ENCODE results near the gene LYZL2. TPM values are rescaled to one million over a fixed set of nuclear protein-coding genes. Genes with fewer than 3 reads are reported as not detected.
"Not testable (repeated sequence)": the region's sequence is repeated elsewhere in the genome, so short reads cannot be mapped to it uniquely, and the experiment has no call there.

The LYZL2 gene
- total RNA-seq, 1 experiment from 2014 or later, result not detected

DNA sequence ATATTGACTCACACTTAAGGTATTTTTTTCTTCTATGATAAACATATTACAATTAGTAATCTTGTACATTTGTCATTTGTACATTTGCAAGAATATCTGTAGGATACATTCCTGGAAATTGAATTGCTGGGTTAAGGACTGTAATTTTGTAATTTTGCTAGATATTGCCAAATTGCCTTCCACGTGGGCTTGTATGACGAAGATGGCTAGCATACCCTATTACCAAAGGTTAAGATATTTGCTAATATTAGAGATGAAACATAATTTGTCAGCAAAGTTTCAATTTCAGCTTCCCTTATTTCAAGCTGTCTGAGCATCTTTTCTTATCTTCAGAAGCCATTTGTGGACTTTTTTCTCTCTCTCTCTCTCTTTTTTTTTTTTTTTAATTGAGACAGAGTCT, 1.0 kb upstream of the LYZL2 start:
- H3K9me3 Mint-ChIP-seq (ENCODE audit: unreplicated experiment), result no peaks in the 10 kb centered on the region
- intact Hi-C loops (cut with micrococcal nuclease; ENCODE audit: unreplicated experiment), result no loop called here
- CTCF ChIA-PET, result no interaction called here

GRCh38 chr10:30628576-30628975, 977 bp downstream of the LYZL2 start:
- H3K27ac Mint-ChIP-seq (ENCODE audit: unreplicated experiment); H3K36me3 ChIP-seq (ENCODE audit: control insufficient read depth, insufficient read depth, low read length); H3K9me3 ChIP-seq; BruUV-seq (replicated peaks); H3K9me3 Mint-ChIP-seq (ENCODE audit: unreplicated experiment); H3K4me3 ChIP-seq (ENCODE audit: low read depth, low read length); H3K4me1 ChIP-seq; H3K27me3 ChIP-seq (replicated peaks; ENCODE audit: control insufficient read depth, insufficient read depth, low read length); intact Hi-C loops (cut with micrococcal nuclease; ENCODE audit: unreplicated experiment); POLR2A ChIA-PET; H3K36me3 Mint-ChIP-seq (ENCODE audit: insufficient read depth, unreplicated experiment); H3K4me1 Mint-ChIP-seq (ENCODE audit: low read depth, unreplicated experiment); H3K4me3 Mint-ChIP-seq (ENCODE audit: unreplicated experiment); DNase-seq: not testable (repeated sequence)
- H3K27me3 Mint-ChIP-seq (ENCODE audit: insufficient read depth, unreplicated experiment), result peaks cover 16% of the 10 kb centered on the region
- CTCF ChIA-PET, result interaction anchor here (0.6 to 0.7 kb wide), 2 partner anchors 28 to 198 kb away, joined by 3 read pairs; no protein-coding TSS in a partner anchor

More for the DNA sequence above, 1.0 kb upstream of the LYZL2 start:
- 0 out of 2 replicates have a peak, but pooled peaks cover 2% of the 10 kb centered on the region for H3K9me3 ChIP-seq
- Mint-ChIP-seq H3K27ac (ENCODE audit: unreplicated experiment) (no peak overlapping the region), H3K4me1 (ENCODE audit: low read depth, unreplicated experiment) (no peaks in the 10 kb centered on the region), H3K36me3 (ENCODE audit: insufficient read depth, unreplicated experiment) (no peaks in the 10 kb centered on the region), H3K4me3 (ENCODE audit: unreplicated experiment) (no peak overlapping the region), H3K27me3 (ENCODE audit: insufficient read depth, unreplicated experiment) (peaks cover 19% of the 10 kb centered on the region)
- POLR2A ChIA-PET, result interaction anchor here (0.6 kb wide), 1 partner anchor 73 kb away, joined by 4 read pairs; no protein-coding TSS in a partner anchor
- no peak overlapping the region for H3K4me3 ChIP-seq (ENCODE audit: low read depth, low read length)
- no peak for DNase-seq
- no peaks in the 10 kb centered on the region for H3K27me3 ChIP-seq (replicated peaks; ENCODE audit: control insufficient read depth, insufficient read depth, low read length)
- H3K4me1 ChIP-seq, result no peaks in the 10 kb centered on the region
- H3K36me3 ChIP-seq (ENCODE audit: control insufficient read depth, insufficient read depth, low read length), result no peaks in the 10 kb centered on the region
- no TSS peak for BruUV-seq (replicated peaks)
- TF ChIP-seq, protein P1, sequence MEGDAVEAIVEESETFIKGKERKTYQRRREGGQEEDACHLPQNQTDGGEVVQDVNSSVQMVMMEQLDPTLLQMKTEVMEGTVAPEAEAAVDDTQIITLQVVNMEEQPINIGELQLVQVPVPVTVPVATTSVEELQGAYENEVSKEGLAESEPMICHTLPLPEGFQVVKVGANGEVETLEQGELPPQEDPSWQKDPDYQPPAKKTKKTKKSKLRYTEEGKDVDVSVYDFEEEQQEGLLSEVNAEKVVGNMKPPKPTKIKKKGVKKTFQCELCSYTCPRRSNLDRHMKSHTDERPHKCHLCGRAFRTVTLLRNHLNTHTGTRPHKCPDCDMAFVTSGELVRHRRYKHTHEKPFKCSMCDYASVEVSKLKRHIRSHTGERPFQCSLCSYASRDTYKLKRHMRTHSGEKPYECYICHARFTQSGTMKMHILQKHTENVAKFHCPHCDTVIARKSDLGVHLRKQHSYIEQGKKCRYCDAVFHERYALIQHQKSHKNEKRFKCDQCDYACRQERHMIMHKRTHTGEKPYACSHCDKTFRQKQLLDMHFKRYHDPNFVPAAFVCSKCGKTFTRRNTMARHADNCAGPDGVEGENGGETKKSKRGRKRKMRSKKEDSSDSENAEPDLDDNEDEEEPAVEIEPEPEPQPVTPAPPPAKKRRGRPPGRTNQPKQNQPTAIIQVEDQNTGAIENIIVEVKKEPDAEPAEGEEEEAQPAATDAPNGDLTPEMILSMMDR (IDR thresholded peaks at IDR 0.05; ENCODE audit: insufficient read depth in 1 of 2, low read depth in 1 of 2, low read length in 1 of 2, severe bottlenecking in 1 of 2, unreplicated experiment in 1 of 2), result no peak

GRCh38 chr10:30626837-30627236, 2.7 kb downstream of the LYZL2 start:
- peaks cover 18% of the 10 kb centered on the region for H3K27me3 Mint-ChIP-seq (ENCODE audit: insufficient read depth, unreplicated experiment)

GRCh38 chr10:30626196-30626595, 3.4 kb downstream of the LYZL2 start:
- intact Hi-C loops (cut with micrococcal nuclease; ENCODE audit: unreplicated experiment); H3K4me3 Mint-ChIP-seq (ENCODE audit: unreplicated experiment); H3K36me3 Mint-ChIP-seq (ENCODE audit: insufficient read depth, unreplicated experiment); H3K9me3 ChIP-seq; CTCF ChIA-PET; H3K4me3 ChIP-seq (ENCODE audit: low read depth, low read length); H3K4me1 Mint-ChIP-seq (ENCODE audit: low read depth, unreplicated experiment); DNase-seq; H3K27ac Mint-ChIP-seq (ENCODE audit: unreplicated experiment); H3K4me1 ChIP-seq; BruUV-seq (replicated peaks); H3K36me3 ChIP-seq (ENCODE audit: control insufficient read depth, insufficient read depth, low read length); H3K27me3 ChIP-seq (replicated peaks; ENCODE audit: control insufficient read depth, insufficient read depth, low read length); POLR2A ChIA-PET; H3K9me3 Mint-ChIP-seq (ENCODE audit: unreplicated experiment): not testable (repeated sequence)
- peaks cover 15% of the 10 kb centered on the region for H3K27me3 Mint-ChIP-seq (ENCODE audit: insufficient read depth, unreplicated experiment)

More at GRCh38 chr10:30626837-30627236, 2.7 kb downstream of the LYZL2 start:
- H3K27me3 ChIP-seq (replicated peaks; ENCODE audit: control insufficient read depth, insufficient read depth, low read length); H3K9me3 Mint-ChIP-seq (ENCODE audit: unreplicated experiment); BruUV-seq (replicated peaks); POLR2A ChIA-PET; H3K36me3 ChIP-seq (ENCODE audit: control insufficient read depth, insufficient read depth, low read length); H3K27ac Mint-ChIP-seq (ENCODE audit: unreplicated experiment); H3K4me1 Mint-ChIP-seq (ENCODE audit: low read depth, unreplicated experiment); intact Hi-C loops (cut with micrococcal nuclease; ENCODE audit: unreplicated experiment); CTCF ChIA-PET; DNase-seq; H3K9me3 ChIP-seq; H3K4me3 Mint-ChIP-seq (ENCODE audit: unreplicated experiment); H3K36me3 Mint-ChIP-seq (ENCODE audit: insufficient read depth, unreplicated experiment); H3K4me1 ChIP-seq; H3K4me3 ChIP-seq (ENCODE audit: low read depth, low read length): not testable (repeated sequence)
